Measurements from ENCODE around the gene GALNT9. TPM values are rescaled to one million over a fixed set of nuclear protein-coding genes. Genes with fewer than 3 reads are reported as not detected.

The GALNT9 gene
- total RNA-seq, 1 experiment from 2014 or later: 2.6 TPM

DNA sequence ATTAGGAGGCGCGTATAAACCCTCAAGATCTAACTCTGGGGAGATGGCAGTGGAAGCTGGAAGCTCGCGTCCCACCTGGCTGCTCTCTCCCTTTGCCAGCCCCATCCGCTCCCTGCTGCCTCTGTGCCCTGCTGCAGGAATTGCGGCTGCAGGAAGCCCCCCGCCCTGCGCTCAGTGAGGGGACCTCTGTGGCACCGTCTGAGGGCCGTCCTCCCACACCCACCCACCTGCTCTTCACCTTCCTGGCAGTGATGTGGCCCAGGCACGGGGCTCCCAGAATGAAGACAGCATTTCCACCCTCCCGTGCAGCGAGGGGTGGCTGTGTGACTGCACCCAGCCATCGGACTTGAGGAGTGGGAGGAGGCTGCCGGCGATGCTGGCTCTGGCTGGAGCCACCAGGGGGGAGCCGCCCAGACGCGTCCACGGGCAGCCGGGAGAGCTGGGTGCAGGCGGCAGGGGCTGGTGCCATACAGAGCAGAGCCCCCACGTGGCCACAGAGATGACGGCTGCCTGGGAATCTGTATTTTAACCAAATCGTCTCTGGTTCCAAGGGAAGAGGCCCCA, 28.3 kb upstream of the GALNT9 start:
- no peaks in the 10 kb centered on the region; a peak in 1 of 4 replicates for H3K9me3 ChIP-seq (ENCODE audit: control insufficient read depth in 1 of 2, insufficient read depth in 1 of 2, low read depth in 1 of 2, low read length in 2 of 2)
- no TSS peak for BruUV-seq (replicated peaks)

More for the DNA sequence above, 28.3 kb upstream of the GALNT9 start:
- peak overlapping the region; percentile 27; the same call in 1 of the 2 replicates for H3K27ac ChIP-seq (ENCODE audit: low read depth, low read length)
- no peak overlapping the region for H3K9ac ChIP-seq (ENCODE audit: low read length)
- H3K36me3 ChIP-seq (ENCODE audit: control insufficient read depth in 1 of 2, insufficient read depth in 2 of 2, low read length in 2 of 2): no peaks in the 10 kb centered on the region
- ChIA-PET POLR2A (no interaction called here), RAD21 (ENCODE audit: low non-redundant PET in 1 of 2, low total read pairs in 2 of 2, uncharacterized antibody in 2 of 2, unreplicated experiment in 2 of 2) (no interaction called here), CTCF (no interaction called here)
- H3K27me3 ChIP-seq (ENCODE audit: insufficient read depth, low read length): no peaks in the 10 kb centered on the region
- no peaks in the 10 kb centered on the region for H4K20me1 ChIP-seq (ENCODE audit: insufficient read depth)
- H3K4me1 ChIP-seq (ENCODE audit: control insufficient read depth in 1 of 2, insufficient read depth in 2 of 2, low read length in 2 of 2): peaks cover 7 to 14% of the 10 kb centered on the region in 2 experiments; a peak in 3 of 4 replicates
- no peak for ATAC-seq
- intact Hi-C loops (cut with micrococcal nuclease): loop anchor here (5.0 kb wide), 1 partner anchor 70 kb away; no protein-coding TSS in a partner anchor
- H3K9me2 ChIP-seq (ENCODE audit: insufficient read depth): no peaks in the 10 kb centered on the region
- no peak overlapping the region for H2AFZ ChIP-seq (ENCODE audit: low read depth, low read length, poor library complexity, severe bottlenecking)
- no peaks in the 10 kb centered on the region for H3K79me2 ChIP-seq (ENCODE audit: insufficient read depth, low read length)
- no peak overlapping the region for H3K4me2 ChIP-seq (ENCODE audit: low read length)
- DNase-seq (ENCODE audit: low read depth, low spot score): no peak
- no peak overlapping the region for H3K4me3 ChIP-seq (replicated peaks in 1 of 2; ENCODE audit: low read depth in 1 of 2, low read length in 2 of 2)
- TF ChIP-seq SP1 (IDR thresholded peaks at IDR 0.05; ENCODE audit: low read depth): no peak
- no peak for TF ChIP-seq POLR2A (IDR thresholded peaks at IDR 0.05; ENCODE audit: borderline replicate concordance, extremely low read depth, insufficient read depth, insufficient read length)
- TF ChIP-seq EZH2 (IDR thresholded peaks at IDR 0.05): no peak
- TF ChIP-seq, protein P1, sequence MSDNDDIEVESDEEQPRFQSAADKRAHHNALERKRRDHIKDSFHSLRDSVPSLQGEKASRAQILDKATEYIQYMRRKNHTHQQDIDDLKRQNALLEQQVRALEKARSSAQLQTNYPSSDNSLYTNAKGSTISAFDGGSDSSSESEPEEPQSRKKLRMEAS (IDR thresholded peaks at IDR 0.05): no peak
- no peak for TF ChIP-seq ELF1 (IDR thresholded peaks at IDR 0.05; ENCODE audit: borderline replicate concordance, low read depth)
- no peak for TF ChIP-seq FOSL1 (IDR thresholded peaks at IDR 0.05; ENCODE audit: low read depth)
- TF ChIP-seq, protein P2, sequence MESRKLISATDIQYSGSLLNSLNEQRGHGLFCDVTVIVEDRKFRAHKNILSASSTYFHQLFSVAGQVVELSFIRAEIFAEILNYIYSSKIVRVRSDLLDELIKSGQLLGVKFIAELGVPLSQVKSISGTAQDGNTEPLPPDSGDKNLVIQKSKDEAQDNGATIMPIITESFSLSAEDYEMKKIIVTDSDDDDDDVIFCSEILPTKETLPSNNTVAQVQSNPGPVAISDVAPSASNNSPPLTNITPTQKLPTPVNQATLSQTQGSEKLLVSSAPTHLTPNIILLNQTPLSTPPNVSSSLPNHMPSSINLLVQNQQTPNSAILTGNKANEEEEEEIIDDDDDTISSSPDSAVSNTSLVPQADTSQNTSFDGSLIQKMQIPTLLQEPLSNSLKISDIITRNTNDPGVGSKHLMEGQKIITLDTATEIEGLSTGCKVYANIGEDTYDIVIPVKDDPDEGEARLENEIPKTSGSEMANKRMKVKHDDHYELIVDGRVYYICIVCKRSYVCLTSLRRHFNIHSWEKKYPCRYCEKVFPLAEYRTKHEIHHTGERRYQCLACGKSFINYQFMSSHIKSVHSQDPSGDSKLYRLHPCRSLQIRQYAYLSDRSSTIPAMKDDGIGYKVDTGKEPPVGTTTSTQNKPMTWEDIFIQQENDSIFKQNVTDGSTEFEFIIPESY (IDR thresholded peaks at IDR 0.05; ENCODE audit: extremely low read depth, insufficient replicate concordance, low read length): no peak
- TF ChIP-seq CTCF (IDR thresholded peaks at IDR 0.05 in 2 of 3, conservative IDR thresholded peaks at IDR 0.05 in 1 of 3; ENCODE audit: borderline replicate concordance in 1 of 3, insufficient read depth in 1 of 3, low read depth in 2 of 3, low read length in 2 of 3): no peak
- no peak for TF ChIP-seq RAD21 (IDR thresholded peaks at IDR 0.05; ENCODE audit: low read depth)
- no peak for TF ChIP-seq TCF7L2 (IDR thresholded peaks at IDR 0.05; ENCODE audit: borderline replicate concordance, extremely low read depth, insufficient read depth, insufficient read length)
- TF ChIP-seq ZFX (IDR thresholded peaks at IDR 0.05): no peak
- no peak for TF ChIP-seq EZH2phosphoT487 (IDR thresholded peaks at IDR 0.05; ENCODE audit: borderline replicate concordance)
- TF ChIP-seq SIN3A (IDR thresholded peaks at IDR 0.05; ENCODE audit: low read depth): no peak
- no peak for TF ChIP-seq SRF (IDR thresholded peaks at IDR 0.05; ENCODE audit: low read depth)
- no peak for TF ChIP-seq EGR1 (IDR thresholded peaks at IDR 0.05; ENCODE audit: low read depth)
- TF ChIP-seq CBX3 (IDR thresholded peaks at IDR 0.05; ENCODE audit: low read depth): no peak
- no peak for TF ChIP-seq ZNF274 (IDR thresholded peaks at IDR 0.05; ENCODE audit: low read depth, low read length)
- no peak for TF ChIP-seq REST (IDR thresholded peaks at IDR 0.05; ENCODE audit: low read depth)

All from HCT116 (cell line).